GM21528 (cell line): ENCODE data around the gene SLC16A14.
"Not testable (repeated sequence)": the region's sequence is repeated elsewhere in the genome, so short reads cannot be mapped to it uniquely, and the experiment has no call there.

Experiments
- ATAC-seq: cut with Tn5 transposase; IDR thresholded peaks from one replicate; pipeline ENCODE4 v1.9.1; 2021; ENCODE audit warnings: mild to moderate bottlenecking, moderate library complexity; ENCODE audit not compliant: unreplicated experiment, low FRiP score

Gene SLC16A14, protein sequence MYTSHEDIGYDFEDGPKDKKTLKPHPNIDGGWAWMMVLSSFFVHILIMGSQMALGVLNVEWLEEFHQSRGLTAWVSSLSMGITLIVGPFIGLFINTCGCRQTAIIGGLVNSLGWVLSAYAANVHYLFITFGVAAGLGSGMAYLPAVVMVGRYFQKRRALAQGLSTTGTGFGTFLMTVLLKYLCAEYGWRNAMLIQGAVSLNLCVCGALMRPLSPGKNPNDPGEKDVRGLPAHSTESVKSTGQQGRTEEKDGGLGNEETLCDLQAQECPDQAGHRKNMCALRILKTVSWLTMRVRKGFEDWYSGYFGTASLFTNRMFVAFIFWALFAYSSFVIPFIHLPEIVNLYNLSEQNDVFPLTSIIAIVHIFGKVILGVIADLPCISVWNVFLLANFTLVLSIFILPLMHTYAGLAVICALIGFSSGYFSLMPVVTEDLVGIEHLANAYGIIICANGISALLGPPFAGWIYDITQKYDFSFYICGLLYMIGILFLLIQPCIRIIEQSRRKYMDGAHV

DNA sequence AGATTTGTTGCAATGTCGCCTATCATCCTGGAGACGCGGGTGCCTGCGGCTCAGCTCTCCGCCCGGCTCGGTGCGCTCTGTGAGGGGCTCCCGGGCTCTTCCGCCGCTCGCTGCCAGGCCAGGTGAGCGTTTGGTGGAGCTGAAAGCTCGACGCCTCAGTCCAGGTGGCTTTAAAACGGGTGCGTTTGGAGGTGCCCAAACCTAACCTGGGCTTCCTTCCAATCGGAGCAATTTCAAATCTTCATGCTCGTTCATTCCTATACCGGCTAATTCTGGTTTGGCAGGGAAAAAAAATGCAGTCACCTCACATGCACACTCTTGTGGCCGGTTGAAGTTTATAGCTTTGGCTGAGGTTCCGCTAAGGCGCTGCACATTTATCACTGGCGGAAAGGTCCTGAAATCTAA is at the start of gene SLC16A14:
Gene SLC16A14 (minus strand): TSS at position 274 of the 405 bp plus-strand sequence. CDS start 9,572 bp downstream, outside the sequence.
- ATAC-seq = peak; percentile 44

DNA sequence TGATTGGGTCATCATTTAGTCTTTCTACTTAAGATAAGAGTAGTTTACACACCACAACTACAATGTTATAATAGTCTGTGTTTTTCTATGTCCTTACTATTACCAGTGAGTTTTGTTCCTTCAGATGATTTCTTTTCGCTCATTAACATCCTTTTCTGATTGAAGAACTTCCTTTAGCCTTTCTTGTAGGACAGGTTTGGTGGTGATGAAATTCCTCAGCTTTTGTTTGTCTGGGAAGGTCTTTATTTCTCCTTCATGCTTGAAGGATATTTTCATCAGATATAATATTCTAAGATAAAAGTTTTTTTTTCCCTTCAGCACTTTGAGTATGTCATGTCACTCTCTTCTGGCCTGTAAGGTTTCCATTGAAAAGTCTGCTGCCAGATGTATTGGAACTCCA is 38.0 kb upstream of the SLC16A14 start:
- no peak for ATAC-seq

DNA sequence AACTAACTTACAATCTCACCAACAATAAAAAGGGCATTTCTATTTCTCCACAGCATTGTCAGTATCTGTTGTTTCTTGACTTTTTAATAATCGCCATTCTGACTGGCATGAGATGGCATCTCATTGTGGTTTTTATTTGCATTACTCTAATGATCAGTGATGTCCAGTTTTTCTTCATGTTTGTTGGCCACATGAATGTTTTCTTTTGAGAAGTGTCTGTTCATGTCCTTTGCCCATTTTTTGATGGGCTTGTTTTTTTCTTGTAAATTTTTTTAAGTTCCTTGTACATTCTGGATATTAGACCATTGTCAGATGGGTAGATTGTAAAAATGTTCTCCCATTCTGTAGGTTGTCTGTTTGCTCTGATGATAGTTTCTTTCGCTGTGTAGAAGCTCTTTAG is 33.2 kb upstream of the SLC16A14 start:
- ATAC-seq = not testable (repeated sequence)

DNA sequence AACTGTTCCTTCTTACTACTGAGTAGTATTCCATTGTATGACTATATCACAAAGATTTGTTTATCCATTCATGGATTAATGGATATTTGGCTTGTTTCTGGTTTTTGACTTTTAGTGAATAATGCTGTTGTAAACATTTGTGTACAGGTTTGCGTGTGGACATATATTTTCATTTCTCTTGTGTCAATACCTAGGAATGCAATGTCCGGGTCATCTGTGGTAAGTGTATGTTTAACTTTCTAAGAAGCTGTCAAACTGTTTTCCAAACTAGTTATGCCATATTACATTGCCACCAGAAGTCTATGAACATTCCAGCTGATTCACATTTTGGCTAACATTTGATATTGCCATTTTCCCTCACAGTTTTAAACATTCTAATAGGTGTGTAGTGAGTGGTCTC is 29.1 kb upstream of the SLC16A14 start:
- ATAC-seq = no peak

DNA sequence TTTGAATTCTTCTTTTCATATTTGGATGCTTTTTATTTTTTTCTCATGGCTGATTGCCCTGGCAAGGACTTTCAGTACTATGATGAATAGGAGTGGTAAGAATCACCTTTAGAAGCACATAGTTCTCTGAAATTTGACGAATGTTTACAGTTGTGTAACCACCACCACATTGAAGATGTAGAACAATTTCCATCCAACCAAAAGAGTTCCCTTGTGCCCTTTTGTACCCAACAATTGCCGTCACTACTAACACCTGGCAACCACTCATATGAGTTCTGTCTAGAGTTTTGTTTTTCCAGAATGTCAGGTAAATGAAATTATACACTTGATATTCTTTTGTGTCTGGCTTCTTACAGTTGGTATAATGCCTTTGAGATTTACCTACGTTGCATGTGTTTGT is 28.7 kb upstream of the SLC16A14 start:
- no peak for ATAC-seq

DNA sequence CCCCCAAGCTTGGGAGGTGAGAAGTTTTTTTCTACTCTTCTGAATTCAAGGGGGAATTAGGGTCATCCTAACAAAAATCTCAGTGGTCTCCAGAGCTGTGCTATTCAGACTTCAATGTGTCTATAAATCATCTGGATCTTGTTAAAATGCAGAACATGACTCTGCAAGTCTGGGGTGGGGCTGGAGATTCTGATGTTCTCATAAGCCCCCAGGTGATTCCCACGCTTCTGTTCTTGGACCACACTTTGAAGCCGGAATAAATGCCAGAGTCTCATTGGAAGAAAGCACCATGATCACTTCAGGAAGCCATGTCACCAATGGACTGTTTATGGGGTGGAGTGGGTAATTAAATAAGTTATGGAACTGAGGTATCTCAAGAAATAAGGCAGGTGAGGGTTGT is 22.2 kb upstream of the SLC16A14 start:
- no peak for ATAC-seq

DNA sequence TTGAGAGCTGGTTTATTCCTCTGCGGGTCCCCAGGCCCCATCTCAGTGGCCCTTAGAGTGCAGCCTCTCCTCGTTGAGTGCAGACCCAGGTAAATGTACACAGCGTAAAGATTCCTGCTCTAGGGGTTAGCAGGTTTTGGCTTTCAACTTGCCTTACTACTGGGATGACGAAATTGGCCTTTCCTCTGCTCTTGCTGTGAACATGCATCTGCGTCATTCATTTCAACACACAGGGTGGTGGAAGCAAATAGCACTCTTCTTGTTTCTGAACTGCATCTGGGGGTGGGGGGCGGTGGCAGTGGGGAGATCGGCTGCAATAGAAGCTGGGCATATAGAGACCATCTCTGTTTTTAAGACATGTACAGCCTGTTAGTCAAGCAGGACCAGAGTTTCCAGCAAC is 16.5 kb upstream of the SLC16A14 start:
- no peak for ATAC-seq

DNA sequence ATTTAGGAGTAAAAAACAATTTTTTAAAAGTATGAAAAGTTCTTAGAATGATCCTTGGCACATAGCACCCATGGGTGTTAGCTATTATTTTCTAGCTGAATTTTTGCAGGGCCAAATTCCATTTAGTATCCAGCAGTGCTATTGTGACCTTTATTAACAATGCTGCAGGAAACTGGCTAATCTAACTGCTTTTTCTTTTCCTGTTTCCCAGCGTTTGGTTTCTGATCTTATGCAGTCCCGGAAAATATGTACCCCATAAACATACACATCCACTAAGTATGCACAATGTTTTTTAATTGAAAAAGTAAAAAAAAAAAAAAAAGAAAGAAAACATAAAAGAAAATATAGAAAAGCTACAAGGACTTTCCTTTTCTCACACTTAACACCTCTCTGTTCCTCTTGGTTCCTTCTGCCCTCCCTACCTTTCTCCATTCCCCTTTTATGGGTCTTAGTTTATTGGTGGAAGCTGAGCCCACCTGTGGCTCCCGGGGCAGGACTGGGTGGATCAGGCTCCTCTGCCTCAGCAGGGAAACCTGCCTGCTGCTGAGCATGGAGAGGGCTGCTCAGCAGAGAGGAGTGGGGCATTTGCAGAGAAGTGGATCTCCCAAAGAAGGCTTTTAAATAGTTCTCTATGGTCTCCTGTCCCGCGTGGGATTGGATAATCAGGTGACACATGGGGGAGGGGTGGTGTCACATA is 9.3 kb upstream of the SLC16A14 start:
- ATAC-seq = no peak

DNA sequence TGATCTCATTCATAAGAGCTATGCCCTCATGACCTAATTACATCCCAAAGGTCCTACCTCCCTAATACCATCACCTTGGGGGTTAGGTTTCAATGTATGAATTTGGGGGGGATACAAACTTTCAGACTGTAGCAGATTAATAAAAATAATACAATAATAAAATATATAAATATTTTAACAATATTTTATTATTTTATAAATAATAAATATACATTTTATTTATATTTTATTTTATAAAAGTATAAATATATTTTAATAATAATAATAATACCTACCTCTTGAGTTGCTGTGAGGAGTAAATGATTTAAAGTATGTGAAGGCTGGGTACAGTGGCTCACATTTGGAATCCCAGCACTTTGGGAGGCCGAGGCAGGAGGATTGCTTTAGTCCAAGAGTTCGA is 8.1 kb upstream of the SLC16A14 start:
- ATAC-seq = no peak

DNA sequence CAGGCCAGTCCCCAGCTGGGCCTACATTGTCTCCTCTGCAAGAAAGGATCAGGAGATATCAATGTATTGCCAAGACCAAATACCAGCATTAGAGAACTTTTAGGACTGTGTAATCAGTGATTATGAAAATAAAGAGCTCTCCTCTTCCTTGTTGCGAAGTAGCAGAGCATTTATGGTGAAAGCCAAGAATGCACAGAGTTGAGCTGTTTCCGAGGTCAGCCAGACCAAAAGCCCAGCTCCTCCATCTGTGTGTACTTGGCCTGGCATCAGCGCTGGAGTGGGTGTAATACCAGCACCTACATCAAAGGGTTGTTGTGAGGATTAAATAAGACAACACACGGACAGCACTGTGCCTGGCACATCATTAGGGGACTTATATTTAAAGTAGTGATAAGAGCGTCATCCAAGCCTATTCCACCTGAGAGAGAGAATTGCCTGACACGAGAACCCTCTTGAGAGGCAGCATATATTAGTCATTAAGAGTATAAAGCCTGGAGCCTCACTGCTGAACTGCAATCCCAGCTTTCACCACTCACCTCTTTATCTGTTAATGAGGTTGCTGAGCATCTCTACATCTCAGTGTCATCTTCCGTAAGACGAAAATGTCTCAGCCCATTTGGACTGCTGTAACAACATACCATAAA is 7.4 kb upstream of the SLC16A14 start:
- ATAC-seq = no peak

DNA sequence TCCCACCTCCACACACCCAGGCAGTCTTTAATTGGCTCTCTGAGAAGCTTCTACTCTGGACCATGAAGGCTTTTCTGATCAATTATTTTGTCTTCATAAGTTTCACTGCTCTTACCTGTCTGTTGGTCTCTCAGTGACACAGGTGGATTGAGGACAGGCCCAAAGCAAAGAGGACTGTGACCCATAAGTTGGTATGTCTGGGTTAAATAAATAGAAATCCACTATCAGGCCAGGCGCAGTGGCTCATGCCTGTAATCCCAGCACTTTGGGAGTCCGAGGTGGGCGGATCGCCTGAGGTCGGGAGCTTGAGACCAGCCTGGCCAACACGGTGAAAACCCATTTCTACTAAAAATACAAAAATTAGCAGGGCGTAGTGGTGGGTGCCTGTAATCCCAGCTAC is 2.7 kb upstream of the SLC16A14 start:
- ATAC-seq = no peak

DNA sequence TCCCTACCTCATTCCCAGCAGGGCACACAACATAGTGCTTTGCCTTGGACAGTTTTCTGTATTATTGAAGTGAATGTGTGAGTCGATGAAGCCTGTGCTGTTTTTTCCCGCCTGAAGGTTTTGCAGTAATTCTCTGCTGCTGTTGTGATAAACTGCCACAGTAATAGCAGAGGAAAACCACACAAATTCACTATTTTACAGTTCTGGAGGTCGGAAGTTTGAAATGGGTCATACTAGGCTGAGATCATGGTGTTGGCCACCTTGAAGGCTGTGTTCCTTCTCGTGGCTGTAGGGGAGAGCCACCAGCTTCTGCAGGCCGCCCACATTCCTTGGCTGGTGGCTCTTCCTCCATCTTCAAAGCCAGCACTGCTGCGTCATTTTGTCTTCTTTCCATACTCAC is 678 bp upstream of the SLC16A14 start:
- no peak for ATAC-seq

DNA sequence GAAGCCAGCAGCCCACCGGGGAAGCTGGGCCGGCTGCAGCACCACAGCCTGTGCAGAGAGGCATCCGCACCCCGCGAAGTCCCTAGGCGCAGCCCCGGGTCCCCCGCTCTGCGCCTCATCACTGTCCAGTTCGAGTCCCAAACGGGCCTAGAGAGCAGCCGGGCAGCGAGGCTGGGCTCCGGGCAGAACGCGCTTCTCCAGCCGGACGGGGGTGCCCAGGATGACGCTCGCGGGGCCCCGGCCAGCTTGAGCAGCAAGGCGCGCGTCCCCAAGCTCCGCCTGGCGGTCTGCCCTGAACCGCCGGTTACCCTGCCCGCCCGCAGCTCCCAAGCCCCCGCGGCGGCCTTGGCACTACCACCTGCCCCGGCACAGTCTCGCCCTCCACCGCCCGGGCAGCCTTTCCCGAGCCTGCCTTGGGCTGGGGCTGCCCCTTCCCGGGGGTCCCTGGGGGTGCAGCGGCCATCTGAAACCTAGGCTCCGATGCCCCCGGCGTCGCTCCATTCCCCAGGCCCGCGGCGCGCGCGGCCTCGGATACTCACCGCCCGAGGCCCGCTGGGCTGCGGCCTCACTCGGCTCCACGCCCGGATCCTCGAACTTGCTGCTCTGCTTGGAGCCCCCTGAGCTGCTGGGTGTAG is 591 bp downstream of the SLC16A14 start:
- ATAC-seq = peak; percentile 53

DNA sequence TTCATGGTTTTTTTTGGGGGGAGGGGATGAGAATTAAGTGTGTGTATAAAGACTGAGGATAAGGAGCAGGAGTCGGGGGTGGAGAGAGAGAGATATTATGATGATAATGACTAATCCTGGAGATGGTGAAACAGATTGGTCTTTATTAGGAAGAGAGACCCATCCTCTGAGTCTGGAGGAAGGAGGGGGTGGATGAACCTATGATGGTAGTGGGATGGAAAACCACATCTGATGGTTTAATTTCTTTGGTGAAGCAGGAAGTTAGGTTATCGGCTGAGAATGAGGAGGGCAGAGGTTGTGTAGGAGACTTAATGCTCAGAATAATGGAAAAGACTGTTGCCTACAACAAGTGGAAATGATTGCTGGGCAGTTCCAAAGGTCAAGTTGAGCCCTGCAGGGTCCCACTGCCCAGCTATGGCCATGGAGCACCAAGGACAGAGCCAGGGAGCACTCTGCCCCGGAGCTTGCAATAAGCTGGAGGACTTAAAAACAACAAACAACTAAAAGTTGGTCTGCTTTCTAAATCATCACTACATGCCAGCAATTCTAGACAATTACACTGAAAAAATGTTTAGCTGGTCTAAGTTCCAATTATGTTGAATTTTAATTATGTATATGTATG is 7.9 kb downstream of the SLC16A14 start:
- ATAC-seq = no peak

DNA sequence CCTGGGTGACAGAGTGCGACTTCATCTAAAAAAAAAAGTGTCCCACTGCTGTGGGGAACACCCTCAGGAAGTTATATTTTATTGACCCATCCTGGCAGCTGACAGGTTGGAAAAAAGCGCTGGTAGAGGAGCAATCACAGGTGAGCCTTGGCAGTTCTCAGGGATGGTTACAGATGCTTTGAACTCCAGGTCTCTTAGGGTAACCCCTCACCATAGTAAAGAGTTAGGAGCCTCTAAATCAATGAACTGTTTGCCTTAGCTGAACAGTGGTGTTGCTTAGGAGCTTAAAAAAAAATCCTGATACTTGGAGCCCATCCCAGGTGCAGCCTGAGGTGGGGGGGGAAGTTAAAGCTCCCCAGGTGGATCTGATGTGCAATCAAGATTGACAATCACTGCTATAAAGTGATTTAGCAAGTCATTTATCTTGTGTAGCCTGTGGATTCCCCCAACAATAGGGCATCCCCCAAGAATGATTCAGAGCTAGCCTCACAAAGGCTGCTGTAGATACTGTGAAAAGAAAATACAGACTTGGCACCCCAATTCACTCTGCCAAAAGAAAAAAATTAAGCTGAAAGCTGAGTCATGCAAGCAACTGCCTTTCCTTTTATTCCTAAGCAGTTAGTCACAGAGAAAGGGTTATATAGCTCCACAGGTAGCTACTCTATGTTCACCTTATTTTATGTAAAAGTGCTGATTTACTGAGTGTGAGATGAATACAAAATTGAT is 14.8 kb downstream of the SLC16A14 start:
- no peak for ATAC-seq

DNA sequence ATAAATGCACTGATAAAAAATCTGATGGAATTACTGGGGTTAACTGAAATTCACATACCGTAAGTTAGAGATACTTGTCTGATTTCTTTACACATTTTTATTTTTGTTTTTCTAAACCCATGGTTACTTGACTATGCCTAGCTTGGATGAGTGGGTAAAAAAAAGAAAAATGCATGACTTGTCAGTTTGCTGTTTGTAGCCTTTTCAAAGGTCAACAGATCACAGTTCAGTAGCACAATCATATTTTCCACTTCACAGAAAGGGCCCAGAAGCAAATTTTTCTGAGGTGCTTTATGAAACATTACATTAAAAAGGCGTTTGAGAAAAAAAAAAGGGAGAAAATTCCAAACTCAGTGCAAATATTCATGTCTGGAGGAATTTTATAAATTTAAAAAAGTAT is 16.4 kb downstream of the SLC16A14 start:
- no peak for ATAC-seq

DNA sequence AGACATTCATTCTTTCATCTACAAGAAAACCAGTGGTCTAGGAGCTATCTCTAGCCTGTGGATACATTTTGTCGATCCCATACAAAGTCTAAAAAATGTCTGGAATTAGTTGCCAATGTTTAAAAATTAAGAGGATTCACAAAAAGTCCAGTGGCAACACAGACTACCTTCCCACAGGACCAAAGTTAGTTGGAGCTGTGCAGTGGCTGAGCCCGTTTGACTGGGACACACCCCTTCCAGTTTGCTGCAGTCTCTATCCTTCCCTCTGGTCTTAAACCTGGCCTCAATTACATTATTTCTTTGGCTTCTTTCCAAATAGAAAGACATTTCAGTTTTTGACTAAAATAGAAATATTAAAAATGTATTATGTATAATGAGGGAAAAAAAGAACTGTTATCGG is 18.6 kb downstream of the SLC16A14 start:
- no peak for ATAC-seq

DNA sequence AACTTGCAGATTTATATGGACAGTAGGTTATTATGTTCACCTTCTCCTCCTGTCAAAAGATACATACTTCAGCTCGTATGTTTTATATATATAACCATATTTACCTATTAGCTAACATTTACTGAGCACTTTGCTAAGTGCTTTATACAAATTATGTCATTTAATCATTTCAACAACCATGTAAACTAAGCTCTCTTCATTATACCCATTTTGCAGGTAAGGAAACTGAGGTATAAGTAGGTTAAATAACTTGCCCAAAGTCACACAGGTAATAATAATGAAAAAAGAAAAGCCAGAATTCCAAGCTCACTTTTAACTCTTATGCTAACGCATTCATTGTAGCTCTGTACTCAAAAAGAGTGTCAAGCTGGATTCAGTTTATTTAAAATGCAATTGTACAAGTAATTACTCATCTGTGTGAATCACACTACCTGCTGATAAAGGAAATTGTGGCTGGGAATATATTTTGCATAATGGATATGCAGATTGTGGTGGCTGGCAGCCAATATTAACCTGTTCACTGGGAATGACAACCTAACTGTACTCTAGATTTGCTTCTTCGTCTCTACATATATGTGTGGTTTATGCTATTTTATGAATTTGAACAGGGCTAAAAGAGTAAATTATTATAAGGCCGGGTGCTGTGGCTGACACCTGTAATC is 20.6 kb downstream of the SLC16A14 start:
- no peak for ATAC-seq

DNA sequence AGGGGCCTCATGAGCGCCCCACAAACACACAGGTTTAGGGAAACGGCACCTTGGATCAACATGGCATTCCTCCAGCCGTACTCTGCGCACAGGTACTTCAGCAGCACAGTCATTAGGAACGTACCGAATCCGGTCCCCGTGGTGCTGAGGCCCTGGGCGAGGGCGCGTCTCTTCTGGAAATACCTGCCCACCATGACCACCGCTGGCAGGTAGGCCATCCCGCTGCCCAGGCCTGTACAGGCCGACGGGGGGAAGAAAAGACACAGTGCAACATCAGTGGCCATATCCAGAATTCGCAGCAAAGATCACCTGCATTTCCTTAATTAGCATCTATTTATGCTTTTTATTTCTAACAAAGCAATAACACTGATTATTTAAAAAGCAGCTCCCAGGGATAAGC is 22.2 kb downstream of the SLC16A14 start:
- ATAC-seq = no peak
